ENCODE results near the gene KAT2B. TPM values are rescaled to one million over a fixed set of nuclear protein-coding genes. Genes with fewer than 3 reads are reported as not detected.

KAT2B gene
- total RNA-seq, 1 donor from 2014 or later, result 32.3 TPM

DNA sequence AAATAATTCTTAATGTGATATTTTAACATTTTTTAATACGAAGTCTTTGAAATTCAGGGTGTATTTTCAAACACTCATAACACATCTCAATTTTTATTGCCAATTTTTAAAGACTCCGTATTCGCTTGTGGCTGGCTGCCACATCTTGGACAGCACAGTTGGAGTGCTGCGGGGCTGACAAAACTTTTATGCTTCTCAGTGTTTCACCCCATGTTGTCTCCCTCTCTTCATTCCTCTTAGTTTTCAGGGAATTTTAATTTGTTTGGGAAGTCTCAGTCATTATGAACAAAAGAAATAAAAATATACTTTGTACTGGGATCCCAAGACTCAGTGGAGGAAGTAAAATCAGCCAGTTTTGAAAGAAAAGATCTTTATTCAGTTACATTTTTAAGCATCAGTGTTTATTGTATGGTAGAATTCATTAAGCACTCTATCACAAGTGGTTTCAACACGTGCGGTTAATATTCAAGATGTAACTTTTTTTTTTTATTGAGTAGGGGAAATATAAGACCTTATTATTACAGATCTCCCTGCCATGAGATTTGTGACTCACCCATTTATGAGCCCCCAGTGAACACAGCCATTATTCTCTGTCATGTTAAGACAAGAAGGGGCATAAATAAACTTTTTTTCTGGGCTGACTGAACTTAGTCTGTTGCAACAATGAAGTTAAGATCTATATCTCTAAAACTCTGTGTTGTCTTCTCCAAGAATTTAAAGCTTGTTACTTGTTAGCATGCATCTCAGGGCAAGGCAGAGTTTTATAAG, 26.8 kb downstream of the KAT2B start:
- peak; percentile 56 for DNase-seq

DNA sequence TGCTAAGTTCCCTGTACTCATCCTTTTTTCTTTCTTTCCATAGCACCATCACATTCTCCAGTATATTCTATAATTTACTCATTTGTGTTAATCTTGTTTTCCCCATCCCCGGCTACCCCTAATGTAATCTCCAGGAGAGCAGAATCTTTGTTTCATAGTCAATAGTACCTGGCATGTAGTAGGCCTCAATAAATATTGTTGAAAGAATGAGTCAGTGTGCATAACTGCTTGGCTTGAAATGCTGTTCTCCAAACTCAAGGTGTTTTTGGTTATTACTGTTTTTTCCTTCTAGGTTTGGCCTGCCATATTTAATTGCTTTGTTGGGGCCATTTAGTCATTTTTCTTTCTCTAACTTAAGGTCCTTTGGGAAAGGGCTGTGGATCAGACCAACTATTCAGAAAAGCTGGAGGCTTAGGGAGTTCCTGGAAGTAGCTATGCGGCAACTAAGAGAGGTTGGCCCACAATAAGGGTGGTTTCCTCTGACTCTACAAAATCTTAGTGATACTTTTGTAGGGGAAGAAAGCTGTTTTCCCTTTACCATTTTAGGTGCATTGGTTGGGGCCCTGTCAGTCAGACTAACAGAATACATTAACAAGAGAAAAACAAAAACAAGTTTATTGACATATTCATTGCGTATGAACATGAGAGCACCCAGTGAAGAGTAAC, 28.4 kb downstream of the KAT2B start:
- no peak for DNase-seq

DNA sequence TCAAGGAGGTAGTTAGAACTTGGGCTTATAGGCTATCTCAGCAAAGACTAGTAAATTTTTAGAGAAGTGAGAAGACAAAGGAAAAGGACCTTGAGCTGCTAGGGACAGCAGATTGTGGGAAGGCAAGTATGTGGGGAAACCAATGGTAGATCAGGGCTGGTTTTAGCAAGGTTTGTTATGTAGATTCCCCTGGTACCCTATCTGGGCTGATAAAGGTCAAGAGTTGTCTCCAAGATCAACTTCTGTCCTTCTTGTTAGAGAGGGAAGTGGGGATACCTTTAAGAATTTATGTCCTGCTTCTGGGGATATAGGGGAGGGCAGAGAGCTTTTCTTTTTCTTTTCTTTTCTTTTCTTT, 28.9 kb downstream of the KAT2B start:
- no peak for DNase-seq

DNA sequence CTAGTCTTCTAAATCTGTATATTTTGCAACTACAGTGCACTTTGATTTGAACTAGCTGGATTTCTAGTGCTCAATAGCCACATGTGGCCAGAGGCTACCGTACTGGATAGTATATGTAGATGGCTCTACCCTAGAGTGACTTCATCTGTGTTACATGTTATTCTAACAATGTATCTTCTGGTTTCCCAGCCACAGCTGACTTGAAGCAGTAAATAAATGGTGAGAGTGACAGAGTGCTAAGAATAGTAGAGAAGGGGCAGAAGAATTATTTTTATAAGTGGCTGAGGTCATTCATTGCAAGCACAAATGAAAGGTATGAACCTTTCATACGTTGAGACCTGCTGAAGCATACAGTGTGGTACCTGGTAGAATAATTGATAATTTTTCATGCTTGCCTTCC, 30.9 kb downstream of the KAT2B start:
- DNase-seq, result no peak

DNA sequence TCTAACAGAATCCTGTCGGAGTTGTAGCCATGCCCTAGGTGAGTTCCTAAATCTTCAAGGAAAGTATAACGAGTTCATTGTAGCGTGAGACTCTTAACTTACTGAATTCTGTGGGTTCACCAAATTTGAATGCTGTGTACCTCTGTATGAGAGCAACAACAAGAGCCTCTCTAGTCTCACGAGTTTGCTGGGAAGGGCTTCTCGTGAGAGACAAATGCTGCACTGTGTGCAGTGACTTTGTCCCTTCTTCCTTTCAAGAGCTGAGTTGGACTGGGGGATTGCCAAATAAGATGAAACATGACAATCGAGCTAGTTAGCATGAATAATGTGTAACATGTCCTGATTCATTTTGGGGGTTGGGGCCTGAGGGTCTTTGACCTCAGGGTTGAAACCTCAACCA, 32.2 kb downstream of the KAT2B start:
- DNase-seq, result no peak

DNA sequence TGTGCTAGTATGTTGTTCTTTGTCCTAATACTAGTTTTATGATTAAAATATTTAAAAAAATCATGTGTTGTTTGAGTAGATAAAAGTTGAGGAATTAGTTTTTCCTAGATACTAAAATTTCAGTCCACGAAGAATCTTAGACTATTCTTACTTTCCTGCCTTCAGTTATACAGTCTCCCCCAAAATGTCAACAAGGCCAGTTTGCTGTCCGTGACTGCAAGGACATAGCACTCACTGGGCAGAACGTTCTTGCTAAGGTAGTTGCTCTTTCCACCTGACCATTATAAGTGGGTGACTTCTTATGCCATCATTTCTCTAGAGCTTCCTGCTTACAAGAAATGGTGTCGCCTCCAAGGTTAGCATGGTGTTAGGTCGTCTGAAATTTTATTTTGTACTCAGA, 32.8 kb downstream of the KAT2B start:
- DNase-seq, result no peak

DNA sequence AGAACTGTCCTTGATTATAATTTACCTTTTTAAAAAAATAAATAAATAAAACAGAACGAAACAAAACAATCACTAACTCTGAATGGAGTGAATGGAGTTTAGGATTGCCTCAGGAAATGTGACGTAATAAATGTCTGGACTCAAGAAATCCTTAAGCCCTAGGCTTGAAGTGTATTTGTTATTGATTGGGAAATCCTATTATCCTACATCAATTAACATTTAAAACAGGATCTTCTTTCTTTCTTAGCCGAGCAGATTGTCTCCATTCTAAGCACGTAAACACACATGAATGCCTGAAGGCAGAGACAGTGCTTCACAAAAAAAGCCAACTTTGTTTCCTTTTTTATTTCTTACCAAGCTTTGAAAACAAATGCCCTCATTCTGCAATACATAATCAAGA, 33.4 kb downstream of the KAT2B start:
- DNase-seq, result no peak

DNA sequence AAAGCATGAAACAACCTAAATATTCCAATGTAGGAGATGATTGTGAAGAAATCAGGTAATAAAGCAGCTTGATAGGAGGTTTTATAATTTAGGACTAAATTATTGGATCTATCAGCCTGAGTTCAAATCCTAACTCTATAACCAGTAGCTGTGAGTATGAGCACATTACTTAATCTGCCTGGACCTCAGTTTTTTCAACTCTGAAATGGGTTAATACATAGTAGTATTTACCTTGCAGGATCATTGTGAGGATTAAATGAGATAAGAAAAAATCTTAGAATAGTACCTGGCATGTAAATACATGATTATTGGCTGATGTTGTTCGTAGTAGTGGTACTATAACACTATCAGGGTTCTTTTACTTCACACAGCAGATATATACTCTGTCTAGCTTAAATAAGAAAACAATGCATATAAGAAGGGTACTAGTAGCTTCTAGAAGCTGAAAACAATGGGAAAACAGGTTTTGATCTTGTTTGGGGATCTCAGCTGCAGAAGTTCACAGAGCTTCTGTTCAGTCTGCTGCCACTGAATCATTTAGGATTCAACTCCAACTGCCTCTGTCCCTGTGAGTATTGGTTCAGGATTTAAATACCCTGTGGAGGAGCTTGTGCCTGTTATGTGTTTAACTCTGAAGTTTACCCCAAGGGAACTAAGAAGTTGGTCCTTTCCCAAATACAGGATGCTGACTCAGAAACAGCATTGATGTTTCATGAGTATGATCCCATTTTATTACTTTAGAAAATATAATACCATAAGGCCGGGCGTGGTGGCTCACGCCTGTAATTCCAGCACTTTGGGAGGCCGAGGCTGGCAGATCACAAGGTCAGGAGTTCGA, 34.2 kb downstream of the KAT2B start:
- DNase-seq, result no peak

DNA sequence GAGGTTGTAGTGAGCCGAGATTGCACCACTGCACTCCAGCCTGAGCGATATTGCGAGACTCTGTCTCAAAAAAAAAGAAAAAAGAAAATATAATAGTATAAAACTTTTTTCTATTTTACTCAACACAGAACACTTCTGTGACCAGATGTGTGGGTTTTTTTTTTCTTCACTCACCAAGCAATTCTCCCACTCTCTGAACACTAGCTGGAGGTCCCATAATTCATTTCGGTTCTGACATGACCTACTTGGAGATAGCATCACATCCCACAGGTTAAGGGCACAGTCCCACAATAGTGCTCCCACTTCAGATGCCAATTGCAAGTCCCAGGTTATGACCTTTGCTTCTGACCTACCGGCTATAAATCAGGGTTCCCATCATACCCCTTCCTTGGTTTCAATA, 35.0 kb downstream of the KAT2B start:
- no peak for DNase-seq

DNA sequence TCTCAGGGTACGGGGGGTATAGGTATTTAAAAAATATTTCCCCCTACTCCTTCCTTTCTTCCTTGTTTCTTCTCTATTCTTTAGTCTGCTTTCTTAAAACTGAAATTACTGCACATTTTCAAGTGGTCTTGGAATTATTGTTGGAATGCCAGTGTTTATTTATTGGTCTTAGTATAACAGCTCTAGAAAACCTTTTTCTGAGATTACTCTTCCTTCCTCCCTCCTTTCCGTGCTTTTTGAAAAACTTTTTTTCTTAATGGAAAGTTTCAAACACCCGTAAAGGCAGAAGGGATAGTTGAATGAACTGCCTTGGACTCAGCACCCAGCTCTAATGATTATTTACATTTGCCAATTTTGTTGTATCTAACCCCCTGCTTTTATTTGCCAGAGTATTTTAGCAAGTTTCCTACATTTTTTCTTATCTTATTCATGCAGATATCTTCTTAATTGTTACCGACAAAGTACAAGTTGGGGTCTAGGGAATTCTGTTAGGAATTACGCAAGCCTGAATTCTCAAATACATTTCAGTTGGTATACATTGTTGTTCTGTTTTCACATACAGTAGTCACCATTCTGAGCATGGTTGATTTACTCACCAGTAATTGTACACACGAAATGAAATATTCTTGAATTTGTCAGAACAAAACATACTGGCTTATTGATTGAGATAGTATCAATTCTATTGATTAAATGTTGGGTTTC, 36.2 kb downstream of the KAT2B start:
- no peak for DNase-seq

DNA sequence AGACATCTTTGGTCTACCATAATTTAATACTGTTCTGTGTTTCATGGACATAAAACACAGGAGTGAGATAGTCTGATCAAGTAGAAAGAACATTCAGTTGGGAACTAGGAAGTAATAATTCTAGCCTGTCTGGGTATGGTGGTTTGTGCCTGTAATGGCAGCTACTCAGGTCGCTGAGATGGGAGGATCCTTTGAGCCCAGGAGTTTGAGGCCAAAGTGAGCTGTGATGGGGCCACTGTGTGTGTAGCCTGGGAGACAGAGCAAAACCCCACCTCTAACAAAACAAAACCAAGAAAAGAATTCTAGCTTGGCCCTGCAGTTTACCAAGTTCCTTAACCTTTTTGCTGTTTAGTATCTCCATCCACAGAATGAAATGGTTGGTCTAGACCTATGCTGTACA, 36.8 kb downstream of the KAT2B start:
- DNase-seq, result no peak

DNA sequence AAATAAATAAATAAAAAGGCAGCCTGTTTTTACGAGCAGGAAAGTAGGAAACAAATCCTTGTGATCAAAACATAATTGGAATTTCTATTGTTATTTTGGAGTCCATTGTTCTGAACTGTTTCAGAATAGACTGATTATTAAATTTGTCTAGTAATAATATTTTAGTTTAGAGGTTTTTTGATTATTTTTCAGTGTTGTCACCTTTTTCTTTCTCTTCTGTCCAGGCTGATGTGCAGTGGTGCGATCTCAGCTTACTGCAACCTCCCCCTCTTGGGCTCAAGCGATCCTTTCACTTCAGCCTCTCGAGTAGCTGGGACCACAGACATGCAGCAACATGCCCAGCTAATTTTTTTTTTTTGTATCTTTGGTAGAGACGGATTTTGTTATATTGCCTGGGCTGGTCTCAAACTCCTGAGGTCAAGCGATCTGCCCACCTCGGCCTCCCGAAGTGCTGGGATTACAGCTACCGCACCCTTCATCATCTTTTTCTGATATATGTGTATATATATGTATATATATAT, 38.0 kb downstream of the KAT2B start:
- DNase-seq, result no peak

DNA sequence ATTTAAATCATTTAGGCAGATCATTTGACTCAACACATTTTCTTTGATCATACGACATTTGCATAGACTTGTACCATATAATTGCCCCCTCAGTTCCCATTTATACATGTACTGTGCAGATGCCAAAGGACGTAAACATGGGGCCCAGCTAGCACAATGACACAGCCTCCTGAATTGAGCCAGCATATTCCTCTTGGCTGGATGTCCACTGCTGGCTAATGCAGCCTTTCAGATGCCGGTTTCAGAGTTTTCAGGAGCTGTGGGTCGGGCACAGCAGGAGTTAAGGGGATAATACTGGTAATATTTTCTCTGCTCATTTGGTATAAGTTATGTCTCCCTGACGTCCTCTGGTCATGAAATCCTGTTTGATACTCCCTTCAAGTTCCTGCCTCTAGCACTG, 39.4 kb downstream of the KAT2B start:
- DNase-seq, result no peak

DNA sequence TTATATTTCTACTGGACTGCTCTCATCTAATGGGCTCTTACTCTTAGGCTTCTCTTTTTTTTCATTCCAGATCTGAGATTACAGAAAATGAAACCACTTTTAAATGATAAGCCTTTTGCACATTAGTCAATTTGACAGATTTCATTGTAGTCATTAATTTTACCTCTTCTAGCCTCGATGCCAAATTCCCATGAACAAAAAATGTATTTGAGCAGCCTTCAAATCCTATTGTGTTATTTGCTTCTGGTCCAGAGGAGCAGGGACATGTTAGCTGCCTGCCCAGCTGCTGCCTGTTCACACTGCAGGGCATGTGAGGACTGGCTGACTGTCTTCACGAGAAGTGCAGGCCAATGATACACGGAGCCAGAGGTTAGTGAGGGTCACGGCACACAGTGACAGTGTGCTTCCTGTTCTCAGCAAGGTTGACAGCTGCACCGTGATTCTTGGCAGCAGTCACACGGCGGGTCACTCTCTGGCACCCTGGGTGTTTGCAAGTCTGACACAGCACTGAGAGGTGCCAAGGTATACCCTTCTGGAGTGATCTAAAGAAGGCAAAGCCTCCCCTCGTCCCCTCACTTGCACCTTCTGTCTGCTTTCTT, 40.8 kb downstream of the KAT2B start:
- DNase-seq, result peak; percentile 70

DNA sequence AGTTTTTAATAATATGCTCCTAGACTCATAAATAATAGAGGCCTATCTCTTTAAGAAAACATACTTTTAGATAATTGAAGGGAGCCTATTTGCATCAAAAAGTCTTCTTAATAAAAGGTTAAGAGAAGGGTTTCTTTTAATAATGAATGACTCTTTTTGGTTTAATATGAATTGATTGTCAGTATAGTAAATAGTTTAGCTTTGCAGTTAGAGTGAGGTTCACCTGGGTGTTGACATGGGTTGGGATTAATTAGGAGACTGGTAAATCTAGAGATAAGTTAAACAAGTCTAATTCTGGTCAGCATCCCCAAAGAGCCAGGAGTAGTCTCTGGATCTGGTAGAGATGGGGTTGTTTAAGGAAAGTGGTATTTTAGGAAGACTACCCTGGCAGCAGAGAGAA, 43.0 kb downstream of the KAT2B start:
- DNase-seq, result no peak

DNA sequence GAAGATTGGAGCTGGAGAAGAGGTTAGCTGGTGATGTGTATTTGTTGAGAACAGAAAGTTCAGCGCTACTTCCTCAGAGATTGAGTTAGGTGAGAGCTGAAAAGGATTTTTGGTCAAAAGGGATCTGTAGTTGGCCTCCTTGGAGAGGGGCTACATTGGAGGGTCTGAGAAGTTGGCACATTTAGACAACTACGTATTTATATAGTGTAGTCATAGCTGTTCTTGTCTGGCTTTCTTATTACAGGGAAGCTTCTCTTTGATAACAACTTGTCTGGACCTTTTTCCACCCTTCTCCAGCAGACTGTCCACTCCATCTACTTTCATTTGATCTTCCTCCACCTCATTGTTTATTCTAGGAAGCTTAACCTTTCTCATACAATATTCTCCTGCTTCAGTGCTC, 43.7 kb downstream of the KAT2B start:
- DNase-seq, result no peak

DNA sequence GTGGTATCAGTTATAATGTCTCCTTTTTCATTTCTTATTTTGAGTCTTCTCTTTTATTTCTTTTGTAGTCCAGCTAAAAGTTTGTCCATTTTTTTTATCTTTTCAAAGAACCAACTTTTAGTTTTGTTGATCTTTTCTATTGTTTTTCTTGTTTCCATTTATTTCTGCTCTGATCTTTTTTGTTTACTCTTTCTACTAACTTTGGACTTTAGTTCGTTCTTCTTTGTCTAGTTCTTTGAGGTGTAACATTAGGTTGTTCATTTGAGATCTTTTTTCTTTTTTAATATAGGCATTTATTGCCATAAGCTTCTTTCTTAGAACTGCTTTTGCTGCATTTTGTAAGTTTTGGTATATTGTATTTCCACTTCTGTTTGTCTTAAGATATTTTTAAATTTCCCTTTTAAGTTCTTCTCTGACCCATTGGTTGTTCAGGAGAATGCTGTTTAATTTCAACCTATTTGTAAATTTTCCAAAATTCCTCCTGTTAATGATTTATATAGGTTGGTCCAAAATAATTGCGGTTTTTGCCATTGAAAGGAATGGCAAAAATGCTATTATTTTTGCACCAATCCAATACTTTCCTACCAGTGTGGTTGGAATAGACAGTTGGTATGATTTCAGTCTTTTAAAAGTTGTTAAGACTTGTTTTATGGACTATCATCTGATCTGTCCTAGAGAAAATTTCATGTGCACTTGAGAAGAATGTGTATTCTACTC, 51.2 kb downstream of the KAT2B start:
- DNase-seq, result no peak

DNA sequence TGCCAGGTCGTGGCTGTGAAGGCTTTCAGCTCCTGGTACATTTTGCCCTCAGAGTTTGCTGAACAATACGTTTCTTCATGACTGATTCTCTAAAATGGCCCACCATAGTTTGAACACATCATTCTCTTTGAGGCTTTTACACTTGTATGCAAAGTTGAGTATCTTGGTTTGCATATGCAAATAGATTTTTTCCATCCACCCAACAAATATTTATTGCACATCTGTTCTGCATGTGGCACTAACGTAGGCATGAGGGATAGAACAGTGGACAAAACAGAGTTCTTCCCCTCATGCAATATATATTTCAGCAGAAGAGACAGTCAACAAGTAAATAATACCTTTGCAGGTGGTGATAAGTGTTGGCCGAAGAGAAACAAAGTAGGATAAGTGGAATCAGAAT, 55.2 kb downstream of the KAT2B start:
- no peak for DNase-seq

DNA sequence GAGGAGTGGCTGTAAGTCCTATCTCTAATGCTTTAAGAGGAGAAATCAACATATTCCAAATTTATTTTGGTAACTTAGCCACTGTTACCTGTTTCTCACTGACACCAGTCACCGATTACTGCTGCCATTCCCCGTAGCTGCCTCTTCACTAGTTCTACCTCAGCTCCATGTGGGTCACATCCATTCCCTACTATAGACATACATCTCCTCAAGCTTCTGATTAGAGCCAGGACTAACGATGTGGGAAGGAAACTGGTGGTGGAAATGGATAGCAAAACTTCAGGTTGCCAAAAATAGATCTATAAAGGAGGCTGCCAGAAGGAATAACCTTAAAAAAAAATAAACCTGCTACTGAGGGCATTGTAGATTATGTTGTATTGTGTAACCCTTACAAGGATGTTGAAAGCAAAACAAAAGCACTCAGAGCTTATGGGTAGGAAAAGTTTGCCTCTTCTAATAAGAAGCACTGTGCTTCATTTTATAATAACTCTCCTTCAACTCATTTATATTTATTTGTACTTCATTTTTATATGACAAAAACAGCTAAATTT, 56.0 kb downstream of the KAT2B start:
- DNase-seq, result no peak

DNA sequence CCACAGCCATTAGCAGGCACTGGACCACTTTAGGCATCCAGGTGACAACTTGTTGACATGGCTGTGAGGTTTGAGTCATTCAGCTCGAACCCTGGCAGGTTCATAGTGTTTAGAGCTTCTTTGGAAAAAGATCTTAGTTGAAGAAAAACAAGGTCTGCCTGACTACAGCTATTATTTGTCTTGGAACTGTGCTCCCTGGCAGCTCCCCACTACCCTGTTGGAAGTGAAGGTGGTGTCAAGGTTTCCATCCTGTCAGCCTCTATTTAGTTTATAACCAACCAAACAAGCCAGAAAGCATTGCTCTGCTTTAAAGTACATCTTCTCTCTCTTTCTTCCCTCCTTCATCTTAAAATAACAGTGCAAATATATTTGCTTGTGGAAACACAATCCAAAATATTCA, 56.8 kb downstream of the KAT2B start:
- peak; percentile 64 for DNase-seq

DNA sequence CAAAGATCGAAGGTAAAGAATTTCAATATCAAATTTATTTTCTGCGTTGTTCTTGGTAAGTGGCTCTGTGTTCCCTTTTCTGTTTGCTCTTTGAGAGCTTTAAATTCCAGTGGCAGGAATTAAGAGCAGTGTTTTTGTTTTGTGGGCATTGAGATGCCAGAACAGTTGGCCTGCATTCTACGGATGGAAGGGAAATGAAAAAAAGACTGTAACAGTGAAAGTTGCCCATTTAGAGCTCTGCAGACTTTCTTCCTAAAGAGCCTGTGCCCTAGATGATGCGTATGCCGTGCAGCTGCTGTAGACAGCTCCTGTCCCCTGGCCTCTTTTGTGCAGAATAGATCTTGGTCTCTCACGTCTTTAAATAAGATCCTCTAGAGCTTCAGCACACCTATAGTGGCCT, 58.8 kb downstream of the KAT2B start:
- DNase-seq, result no peak
